AG09309 (cell line): ENCODE results near the gene WFDC5.
A peak's percentile ranks its signal among the peaks of the same experiment; 100 is the strongest.

ENCODE experiments used
- DNase-seq: peaks from one replicate; pipeline ENCODE4 v3.0.0-alpha.2; 2010; ENCODE audit warnings: low read depth
- H3K4me3 ChIP-seq: 2 replicates; pipeline ENCODE4 v1.5.1; 2011; ENCODE audit warnings: mild to moderate bottlenecking, low read depth, low read length, moderate library complexity; ENCODE audit not compliant: control insufficient read depth
- CTCF ChIP-seq: IDR thresholded peaks from 2 replicates; pipeline ENCODE4 v1.5.1; 2011; ENCODE audit warnings: mild to moderate bottlenecking, low read depth, low read length, inconsistent platforms; ENCODE audit not compliant: insufficient read depth, control insufficient read depth; ENCODE audit errors: missing control alignments

Gene WFDC5

GRCh38 chr20:45115829-45116228, 855 bp upstream of the WFDC5 start:
- no peak for TF ChIP-seq CTCF
- no peak overlapping the region for H3K4me3 ChIP-seq
- DNase-seq: no peak

- no peak for DNase-seq
- H3K4me3 ChIP-seq: no peak overlapping the region
- TF ChIP-seq CTCF: no peak
Observed at GRCh38 chr20:45115386-45115774, 406 bp upstream of the WFDC5 start.

GRCh38 chr20:45113865-45114264, 1.1 kb downstream of the WFDC5 start:
- H3K4me3 ChIP-seq: no peak overlapping the region
- DNase-seq: no peak
- no peak for TF ChIP-seq CTCF

- TF ChIP-seq CTCF: no peak
- no peak overlapping the region for H3K4me3 ChIP-seq
- no peak for DNase-seq
Observed at GRCh38 chr20:45112754-45113153, 2.2 kb downstream of the WFDC5 start.

- TF ChIP-seq CTCF: peak; percentile 41
- no peak overlapping the region for H3K4me3 ChIP-seq
- no peak for DNase-seq
Observed at GRCh38 chr20:45111799-45112471, 3.0 kb downstream of the WFDC5 start.

GRCh38 chr20:45111285-45111684, 3.7 kb downstream of the WFDC5 start:
- no peak for DNase-seq
- TF ChIP-seq CTCF: no peak
- no peak overlapping the region for H3K4me3 ChIP-seq
